Transverse colon (tissue), 4 donors: ENCODE data around the gene ACTN4. TPM values are rescaled to one million over a fixed set of nuclear protein-coding genes. Genes with fewer than 3 reads are reported as not detected.

ENCODE experiments used
- DNase-seq: peaks from one replicate; pipeline ENCODE4 v3.0.0-alpha.2; 2019
- H3K27ac ChIP-seq, 4 donors: fragments of 200-600 bp; sonication (generic); 2 replicates each; pipeline ENCODE4 v1.5.1; 2016 to 2018; ENCODE audit warnings: inconsistent platforms in 4 of 4
- H3K27me3 ChIP-seq: fragments of 200-600 bp; sonication (generic); 2 replicates; pipeline ENCODE4 v1.5.1; 2017; ENCODE audit warnings: inconsistent platforms
- H3K36me3 ChIP-seq, 4 donors: fragments of 200-600 bp; sonication (generic); 2 replicates each; pipeline ENCODE4 v1.5.1; 2017 to 2019; ENCODE audit warnings: inconsistent platforms in 4 of 4
- H3K4me1 ChIP-seq, 4 donors: fragments of 200-600 bp; sonication (generic); 2 replicates each; pipeline ENCODE4 v1.5.1; 2017 to 2020; ENCODE audit warnings: inconsistent platforms in 4 of 4
- H3K4me3 ChIP-seq, 4 donors: fragments of 200-600 bp; sonication (generic); 1 replicate in 1 of 4; 2 replicates in 3 of 4; pipeline versions ENCODE4 v1.5.1 to v1.6.1; 2017 to 2019; ENCODE audit warnings: inconsistent platforms in 4 of 4
- H3K9me3 ChIP-seq, 2 donors: fragments of 200-600 bp; sonication (generic); 2 replicates each; pipeline ENCODE4 v1.5.1; 2017 to 2019; ENCODE audit warnings: inconsistent platforms in 2 of 2
- CTCF ChIP-seq, 5 experiments: fragments of 200-600 bp in 3 of 5; fragments of 450-650 bp in 2 of 5; sonication (generic) in 3 of 5; IDR thresholded peaks; 1 replicate in 2 of 5; 2 replicates in 3 of 5; pipeline ENCODE4 v1.5.1; 2016 to 2017; ENCODE audit warnings: antibody characterized with exemption in 5 of 5, inconsistent platforms in 3 of 5, mild to moderate bottlenecking in 2 of 5, moderate library complexity in 1 of 5
- EP300 ChIP-seq: sonication (generic); formaldehyde crosslinking; IDR thresholded peaks from one replicate; pipeline ENCODE4 v1.6.1; 2017; ENCODE audit warnings: antibody characterized with exemption, low read depth
- POLR2A ChIP-seq: fragments of 450-650 bp; IDR thresholded peaks from one replicate; pipeline ENCODE4 v1.6.1; 2016; ENCODE audit warnings: antibody characterized with exemption, mild to moderate bottlenecking, moderate library complexity
- POLR2AphosphoS5 ChIP-seq, 3 donors: sonication (generic); formaldehyde crosslinking; IDR thresholded peaks; one replicate each; pipeline ENCODE4 v1.6.1; 2016; ENCODE audit warnings: antibody characterized with exemption in 3 of 3
- WGBS, 2 donors: methylation state at CpG; one replicate each; pipeline ENCODE4 v1.1.5; 2018; ENCODE audit warnings: low coverage in 1 of 2; 5-methylcytosine and 5-hydroxymethylcytosine counted together
- in situ Hi-C, 4 donors: fragments of 200-750 bp; cut with MboI; loops; one replicate each; pipeline versions ENCODE4 v1.15.0 to v1.15.1; 2017; ENCODE audit warnings: low sequenced_read_pairs in 3 of 4, low pct_ligation_motif_present in 1 of 4, low pct_unique_long_range_greater_than_20kb in 1 of 4
- intact Hi-C: fragments of 100-400 bp; cut with DNase I; formaldehyde crosslinking; loops from one replicate; pipeline ENCODE4 v1.15.1; 2023; ENCODE audit warnings: low total_unique reads
- total RNA-seq, 4 donors: library from RNA; depleted of rRNA; stranded (reverse); fragments of >200 nt; gene quantifications; one replicate each; pipeline ENCODE4 v1.1.0, GENCODE V29; 2016

Gene ACTN4
- total RNA-seq, 4 donors from 2014 or later, result 458 to 1,080 (median 723) TPM

GRCh38 chr19:38676878-38677646 is 29.6 kb downstream of the ACTN4 start:
- intact Hi-C loops, result no loop called here
- WGBS, 2 donors, result 79 to 82% methylated on average over 5 to 11 of the region's 11 CpGs
- H3K27me3 ChIP-seq, result no peaks in the 10 kb centered on the region
- H3K4me3 ChIP-seq, result no peak overlapping the region
- DNase-seq, result no peak
- H3K4me1 ChIP-seq, result peaks cover 51 to 81% (median 77%) of the 10 kb centered on the region in 4 donors
- no peaks in the 10 kb centered on the region for H3K36me3 ChIP-seq
- TF ChIP-seq CTCF (IDR thresholded peaks at IDR 0.05) (no peak), EP300 (no peak), POLR2AphosphoS5 (IDR thresholded peaks at IDR 0.05) (no peak), POLR2A (no peak)
- in situ Hi-C loops, result no loop called here
- peak overlapping the region; percentile 87 to 94 (median 92) for H3K27ac ChIP-seq
- H3K9me3 ChIP-seq, result no peaks in the 10 kb centered on the region

- Histone ChIP-seq H3K4me3 (no peak overlapping the region), H3K27me3 (no peaks in the 10 kb centered on the region), H3K4me1 (peaks cover 62 to 93% (median 90%) of the 10 kb centered on the region in 4 donors), H3K27ac (peak overlapping the region; percentile 87 to 94 (median 92)), H3K36me3 (no peaks in the 10 kb centered on the region), H3K9me3 (no peaks in the 10 kb centered on the region)
- WGBS, 2 donors, result 73 to 82% methylated on average over 3 to 15 of the region's 15 CpGs
- intact Hi-C loops, result no loop called here
- TF ChIP-seq POLR2AphosphoS5 (IDR thresholded peaks at IDR 0.05), result no peak
- TF ChIP-seq EP300, result no peak
- no peak for TF ChIP-seq CTCF (IDR thresholded peaks at IDR 0.05)
- TF ChIP-seq POLR2A, result no peak
- in situ Hi-C loops, result no loop called here
- DNase-seq, result no peak
These were observed 30.9 kb downstream of the ACTN4 start for GRCh38 chr19:38678217-38678890.

GRCh38 chr19:38678891-38679494 is 31.5 kb downstream of the ACTN4 start:
- Histone ChIP-seq H3K27ac (peak overlapping the region; percentile 87 to 94 (median 92)), H3K36me3 (no peaks in the 10 kb centered on the region), H3K27me3 (no peaks in the 10 kb centered on the region), H3K9me3 (no peaks in the 10 kb centered on the region), H3K4me3 (no peak overlapping the region), H3K4me1 (peaks cover 65 to 97% (median 93%) of the 10 kb centered on the region in 4 donors)
- in situ Hi-C loops, result no loop called here
- intact Hi-C loops, result no loop called here
- DNase-seq, result no peak
- TF ChIP-seq EP300 (no peak), POLR2A (no peak)
- 80 to 100% methylated on average over 2 to 7 of the region's 7 CpGs for WGBS, 2 donors

- peaks cover 65 to 97% (median 93%) of the 10 kb centered on the region in 4 donors for H3K4me1 ChIP-seq
- H3K36me3 ChIP-seq, result no peaks in the 10 kb centered on the region
- peak overlapping the region; percentile 87 to 94 (median 92) for H3K27ac ChIP-seq
- DNase-seq, result no peak
- no peaks in the 10 kb centered on the region for H3K9me3 ChIP-seq
- no peak for TF ChIP-seq POLR2A
- TF ChIP-seq POLR2AphosphoS5 (IDR thresholded peaks at IDR 0.05), result no peak
- TF ChIP-seq CTCF (IDR thresholded peaks at IDR 0.05), result no peak
- TF ChIP-seq EP300, result no peak
- in situ Hi-C loops, result no loop called here
- WGBS, 2 donors, result 59% methylated on average over 4 of the region's 4 CpGs; no CpG with 5 or more reads in 1 of the 2 donors
- intact Hi-C loops, result no loop called here
- H3K4me3 ChIP-seq, result no peak overlapping the region
- H3K27me3 ChIP-seq, result no peaks in the 10 kb centered on the region
These were observed 32.4 kb downstream of the ACTN4 start for GRCh38 chr19:38679839-38680238.
